PC-9 (cell line): Measurements from ENCODE around the gene FAM20C. TPM values are rescaled to one million over a fixed set of nuclear protein-coding genes. Genes with fewer than 3 reads are reported as not detected.

Experiments used
- BruUV-seq: library from RNA; stranded (reverse); fragments of 400-500 nt; replicated peaks from 2 replicates; lab custom pipeline; 2021; lab: Mats Ljungman, UMichigan
- CTCF ChIA-PET: fragments of 300-600 bp; sonication (Branson Sonifier 250); formaldehyde crosslinking; loops from one replicate; lab custom pipeline; 2022; ENCODE audit warnings: antibody characterized with exemption; lab: Charles Lee
- POLR2A ChIA-PET: fragments of 300-600 bp; sonication (Branson Sonifier 250); formaldehyde crosslinking; loops from one replicate; lab custom pipeline; 2022; ENCODE audit warnings: antibody characterized with exemption; ENCODE audit not compliant: unreplicated experiment; lab: Charles Lee
- DNase-seq, 2 experiments: peaks; one replicate each; pipeline versions ENCODE4 v3.0.0 to v3.0.0-alpha.2; 2015 to 2022; ENCODE audit warnings: mixed read lengths in 1 of 2
- H2AFZ ChIP-seq: fragments of 200-600 bp; sonication (generic); 2 replicates; pipeline ENCODE4 v1.8.1; 2017; ENCODE audit warnings: antibody characterized with exemption
- H3F3A ChIP-seq: fragments of 200-600 bp; sonication (generic); 2 replicates; pipeline ENCODE4 v1.8.1; 2017; ENCODE audit warnings: antibody characterized with exemption, mild to moderate bottlenecking, low read depth; ENCODE audit not compliant: insufficient read depth
- H3K27ac ChIP-seq: fragments of 200-600 bp; sonication (generic); 2 replicates; pipeline ENCODE4 v1.6.1; 2016; ENCODE audit warnings: mixed run types
- H3K27me3 ChIP-seq: fragments of 200-600 bp; sonication (generic); 2 replicates; pipeline ENCODE4 v1.6.1; 2016; ENCODE audit warnings: low read depth, mixed run types; ENCODE audit not compliant: insufficient read depth
- H3K36me3 ChIP-seq: fragments of 200-600 bp; sonication (generic); 2 replicates; pipeline ENCODE4 v1.6.1; 2016; ENCODE audit warnings: low read depth, mixed run types
- H3K4me1 ChIP-seq: fragments of 200-600 bp; sonication (generic); replicated peaks from 2 replicates; pipeline ENCODE4 v1.6.1; 2016; ENCODE audit warnings: mixed run types; ENCODE audit not compliant: insufficient read depth
- H3K4me2 ChIP-seq: fragments of 200-600 bp; sonication (generic); 2 replicates; pipeline ENCODE4 v1.6.1; 2017; ENCODE audit warnings: mixed run types
- H3K4me3 ChIP-seq: fragments of 200-600 bp; sonication (generic); 2 replicates; pipeline ENCODE4 v1.6.1; 2016; ENCODE audit warnings: mixed run types
- H3K79me2 ChIP-seq: fragments of 200-600 bp; sonication (generic); 2 replicates; pipeline ENCODE4 v1.6.1; 2017; ENCODE audit warnings: low read depth, mixed run types
- H3K9me2 ChIP-seq: fragments of 200-600 bp; sonication (generic); 2 replicates; pipeline ENCODE4 v1.8.1; 2017; ENCODE audit warnings: mild to moderate bottlenecking; ENCODE audit not compliant: insufficient read depth
- H3K9me3 ChIP-seq: fragments of 200-600 bp; sonication (generic); 2 replicates; pipeline ENCODE4 v1.8.1; 2016; ENCODE audit warnings: low read depth; ENCODE audit not compliant: insufficient read depth
- H4K20me1 ChIP-seq: fragments of 200-600 bp; sonication (generic); 2 replicates; pipeline ENCODE4 v1.8.1; 2017; ENCODE audit not compliant: insufficient read depth
- CTCF ChIP-seq: fragments of 200-600 bp; sonication (generic); conservative IDR thresholded peaks from 2 replicates; pipeline ENCODE4 v1.6.1; 2017; ENCODE audit warnings: mixed run types, antibody characterized with exemption, mild to moderate bottlenecking, moderate library complexity
- EZH2 ChIP-seq: fragments of 200-600 bp; sonication (generic); IDR thresholded peaks from 2 replicates; pipeline ENCODE4 v1.8.0; 2017; ENCODE audit warnings: antibody characterized with exemption, low read depth
- intact Hi-C: fragments of 100-400 bp; cut with micrococcal nuclease; formaldehyde crosslinking; loops from one replicate; pipeline ENCODE4 v1.10.0; 2022; ENCODE audit not compliant: unreplicated experiment
- total RNA-seq: library from RNA; stranded (reverse); gene quantifications from 2 replicates; pipeline ENCODE4 v1.2.3, GENCODE V29; 2021

Gene FAM20C
- total RNA-seq, 1 experiment from 2014 or later, result 31.0 TPM

- POLR2A ChIA-PET, result interaction anchor here (0.6 kb wide), 1 partner anchor 81 kb away, joined by 5 read pairs; no protein-coding TSS in a partner anchor
- H3K4me3 ChIP-seq, result no peak overlapping the region
- no peaks in the 10 kb centered on the region for H3K79me2 ChIP-seq
- DNase-seq, result no peak
- CTCF ChIA-PET, result no interaction called here
- peaks cover 40% of the 10 kb centered on the region for H3F3A ChIP-seq
- no peaks in the 10 kb centered on the region for H4K20me1 ChIP-seq
- no peaks in the 10 kb centered on the region for H3K36me3 ChIP-seq
- no peak overlapping the region for H3K27ac ChIP-seq
- no TSS peak for BruUV-seq
- H3K4me2 ChIP-seq, result no peak overlapping the region
- no peak overlapping the region for H2AFZ ChIP-seq
- no peaks in the 10 kb centered on the region for H3K9me3 ChIP-seq
- H3K4me1 ChIP-seq, result peaks cover 39% of the 10 kb centered on the region
- no peaks in the 10 kb centered on the region for H3K9me2 ChIP-seq
- H3K27me3 ChIP-seq, result no peaks in the 10 kb centered on the region
- TF ChIP-seq CTCF (no peak), EZH2 (no peak)
- intact Hi-C loops, result no loop called here
Observed at GRCh38 chr7:231858-232246, 39.5 kb downstream of the FAM20C start.

DNA sequence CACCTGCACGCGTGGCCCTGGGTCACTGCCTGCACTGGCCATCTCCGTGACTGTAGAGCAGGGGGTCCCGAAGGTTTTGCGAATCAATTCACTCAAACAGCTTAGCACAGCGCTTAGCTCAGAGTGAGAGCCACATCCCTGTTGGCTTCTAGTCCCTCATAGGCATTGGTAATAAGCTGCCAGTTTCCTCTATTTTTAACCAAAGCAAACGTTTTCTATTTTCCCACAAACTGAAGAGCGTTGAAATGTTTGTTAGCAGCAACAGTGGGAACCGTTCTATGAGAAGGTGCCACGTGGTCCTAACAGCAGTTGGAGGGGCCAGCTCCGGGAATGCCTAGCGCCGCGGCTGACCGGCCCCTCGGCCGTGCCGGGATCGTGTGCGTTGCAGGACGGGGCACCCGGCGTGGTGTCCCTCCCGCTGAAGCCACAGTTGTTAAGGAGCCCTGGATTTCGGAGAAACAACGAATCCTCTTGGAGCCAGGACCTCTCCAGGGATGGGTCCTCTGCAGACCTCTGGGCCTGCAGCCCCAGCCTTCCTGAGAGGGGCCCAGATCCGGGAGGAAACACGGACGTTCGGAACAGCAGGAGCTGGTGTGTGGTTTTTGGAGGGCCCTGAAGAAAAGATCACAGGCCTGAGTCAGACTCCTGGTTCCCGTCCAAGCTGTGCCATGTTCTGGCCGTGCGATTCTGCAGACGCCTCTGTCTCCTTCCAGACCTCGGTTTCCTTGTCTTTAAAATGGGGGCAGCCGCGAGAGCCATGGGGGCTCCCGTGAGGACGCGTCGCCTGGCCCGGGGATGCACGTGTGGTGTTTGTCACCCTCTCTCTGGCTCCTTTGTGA is 40.3 kb downstream of the FAM20C start:
- no peaks in the 10 kb centered on the region for H3K36me3 ChIP-seq
- no peaks in the 10 kb centered on the region for H4K20me1 ChIP-seq
- H3K27me3 ChIP-seq, result no peaks in the 10 kb centered on the region
- BruUV-seq, result no TSS peak
- no peak overlapping the region for H3K4me2 ChIP-seq
- ChIA-PET POLR2A (interaction anchor here (0.6 kb wide), 1 partner anchor 28 kb away, joined by 3 read pairs; no protein-coding TSS in a partner anchor), CTCF (interaction anchor here (1.1 kb wide), 1 partner anchor 13 kb away, joined by 3 read pairs; no protein-coding TSS in a partner anchor)
- TF ChIP-seq EZH2, result no peak
- H3K27ac ChIP-seq, result no peak overlapping the region
- DNase-seq, result no peak
- no peaks in the 10 kb centered on the region for H3K9me3 ChIP-seq
- peaks cover 42% of the 10 kb centered on the region; the same call in 1 of the 2 replicates for H3F3A ChIP-seq
- peaks cover 45% of the 10 kb centered on the region for H3K4me1 ChIP-seq
- H3K9me2 ChIP-seq, result no peaks in the 10 kb centered on the region
- intact Hi-C loops, result no loop called here
- H3K4me3 ChIP-seq, result no peak overlapping the region
- H2AFZ ChIP-seq, result no peak overlapping the region
- H3K79me2 ChIP-seq, result peaks cover 7% of the 10 kb centered on the region; the same call in 1 of the 2 replicates

GRCh38 chr7:233249-234035 is 41.1 kb downstream of the FAM20C start:
- TF ChIP-seq CTCF (no peak), EZH2 (no peak)
- H4K20me1 ChIP-seq, result no peaks in the 10 kb centered on the region
- H3K9me2 ChIP-seq, result no peaks in the 10 kb centered on the region
- no TSS peak for BruUV-seq
- H3K79me2 ChIP-seq, result peaks cover 7% of the 10 kb centered on the region; the same call in 1 of the 2 replicates
- H3K4me2 ChIP-seq, result peak overlapping the region; percentile 73
- ChIA-PET CTCF (interaction anchor here (0.6 to 1.1 kb wide), 2 partner anchors 14 to 58 kb away, joined by 3 read pairs; no protein-coding TSS in a partner anchor), POLR2A (interaction anchor here (0.5 to 0.6 kb wide), 2 partner anchors 62 to 80 kb away, joined by 3 to 6 read pairs; no protein-coding TSS in a partner anchor)
- H3K4me1 ChIP-seq, result peaks cover 45% of the 10 kb centered on the region
- no peak overlapping the region for H3K4me3 ChIP-seq
- H3K36me3 ChIP-seq, result no peaks in the 10 kb centered on the region
- peaks cover 42% of the 10 kb centered on the region; the same call in 1 of the 2 replicates for H3F3A ChIP-seq
- H2AFZ ChIP-seq, result no peak overlapping the region
- H3K27ac ChIP-seq, result peak overlapping the region; percentile 64
- no peaks in the 10 kb centered on the region for H3K27me3 ChIP-seq
- no peaks in the 10 kb centered on the region for H3K9me3 ChIP-seq
- intact Hi-C loops, result no loop called here
- DNase-seq, result no peak
